Midbrain (tissue), 1 donor: ENCODE results near the gene SRBD1.
A peak's percentile ranks its signal among the peaks of the same experiment; 100 is the strongest.

ENCODE experiments used
- DNase-seq: peaks from one replicate; lab custom pipeline; 2025; lab: John Stamatoyannopoulos, UW

SRBD1 gene

GRCh38 chr2:45596761-45597160 lies 14.3 kb downstream of the SRBD1 start:
- DNase-seq = no peak

GRCh38 chr2:45595721-45596435 lies 15.2 kb downstream of the SRBD1 start:
- peak; percentile 10 for DNase-seq

- DNase-seq = no peak
Measured at GRCh38 chr2:45591073-45591472, 20.0 kb downstream of the SRBD1 start.

- no peak for DNase-seq
Measured at GRCh38 chr2:45588158-45588829, 22.8 kb downstream of the SRBD1 start.

- no peak for DNase-seq
Measured at GRCh38 chr2:45586600-45586999, 24.5 kb downstream of the SRBD1 start.

- peak; percentile 16 for DNase-seq
Measured at GRCh38 chr2:45585267-45585861, 25.7 kb downstream of the SRBD1 start.

GRCh38 chr2:45583977-45584376 lies 27.1 kb downstream of the SRBD1 start:
- DNase-seq = no peak

GRCh38 chr2:45582522-45582921 lies 28.5 kb downstream of the SRBD1 start:
- DNase-seq = no peak

GRCh38 chr2:45578056-45578843 lies 32.8 kb downstream of the SRBD1 start:
- no peak for DNase-seq

GRCh38 chr2:45577441-45577840 lies 33.6 kb downstream of the SRBD1 start:
- no peak for DNase-seq

GRCh38 chr2:45575881-45576280 lies 35.2 kb downstream of the SRBD1 start:
- DNase-seq = no peak

GRCh38 chr2:45572979-45573378 lies 38.1 kb downstream of the SRBD1 start:
- DNase-seq = no peak

GRCh38 chr2:45571940-45572339 lies 39.1 kb downstream of the SRBD1 start:
- DNase-seq = no peak

GRCh38 chr2:45570671-45571334 lies 40.3 kb downstream of the SRBD1 start:
- DNase-seq = no peak

- no peak for DNase-seq
Measured at GRCh38 chr2:45568935-45569334, 42.1 kb downstream of the SRBD1 start.

- peak; percentile 3 for DNase-seq
Measured at GRCh38 chr2:45567974-45568789, 42.9 kb downstream of the SRBD1 start.

GRCh38 chr2:45567288-45567963 lies 43.6 kb downstream of the SRBD1 start:
- DNase-seq = no peak

- no peak for DNase-seq
Measured at GRCh38 chr2:45559436-45559835, 51.6 kb downstream of the SRBD1 start.

- no peak for DNase-seq
Measured at GRCh38 chr2:45554742-45555140, 56.3 kb downstream of the SRBD1 start.

GRCh38 chr2:45554073-45554741 lies 56.9 kb downstream of the SRBD1 start:
- no peak for DNase-seq
